HepG2 (cell line): ENCODE measurements around the gene AIF1. TPM values are rescaled to one million over a fixed set of nuclear protein-coding genes. Genes with fewer than 3 reads are reported as not detected.

Experiments used
- ATF7 ChIP-seq, 2 experiments: fragments of 450-650 bp in 1 of 2; sonication (generic) in 1 of 2; formaldehyde crosslinking in 1 of 2; IDR thresholded peaks; 2 replicates each; pipeline versions ENCODE4 v1.4.0 to v1.6.1; 2016 to 2020; ENCODE audit warnings: antibody characterized with exemption in 1 of 2, mild to moderate bottlenecking in 1 of 2, missing genetic modification reagents in 1 of 2
- CBX2 ChIP-seq, 2 experiments: fragments of 200-600 bp in 1 of 2; sonication (generic); formaldehyde crosslinking in 1 of 2; IDR thresholded peaks; 2 replicates each; pipeline versions ENCODE4 v1.7.0 to v1.8.1; 2018 to 2022; ENCODE audit warnings: low read depth in 2 of 2, low read length in 1 of 2, mild to moderate bottlenecking in 1 of 2, missing genetic modification reagents in 1 of 2
- HNRNPLL ChIP-seq: fragments of 200-400 bp; formaldehyde crosslinking; IDR thresholded peaks from 2 replicates; pipeline ENCODE4 v1.6.1; 2017; ENCODE audit warnings: mild to moderate bottlenecking, low read depth, low read length; ENCODE audit not compliant: poor library complexity, severe bottlenecking
- NCOA1 ChIP-seq: sonication (generic); formaldehyde crosslinking; IDR thresholded peaks from 2 replicates; pipeline ENCODE4 v1.9.0; 2021; ENCODE audit warnings: missing genetic modification reagents
- NFATC3 ChIP-seq: sonication (generic); formaldehyde crosslinking; IDR thresholded peaks from 2 replicates; pipeline ENCODE4 v1.5.1; 2020; ENCODE audit warnings: mild to moderate bottlenecking, missing genetic modification reagents
- SALL2 ChIP-seq: sonication (generic); formaldehyde crosslinking; IDR thresholded peaks from 2 replicates; pipeline ENCODE4 v1.8.1; 2023; ENCODE audit warnings: mild to moderate bottlenecking, missing genetic modification reagents, inconsistent platforms
- TAF15 ChIP-seq: fragments of 200-400 bp; formaldehyde crosslinking; IDR thresholded peaks from one replicate; pipeline ENCODE4 v1.6.1; 2018; ENCODE audit warnings: mild to moderate bottlenecking, low read depth, low read length; ENCODE audit not compliant: poor library complexity, severe bottlenecking
- ZBTB42 ChIP-seq: sonication (generic); formaldehyde crosslinking; IDR thresholded peaks from 2 replicates; pipeline ENCODE4 v1.5.0; 2020; ENCODE audit warnings: mild to moderate bottlenecking, missing genetic modification reagents
- ZFP62 ChIP-seq: sonication (generic); formaldehyde crosslinking; IDR thresholded peaks from 2 replicates; pipeline ENCODE4 v1.4.0; 2020; ENCODE audit warnings: missing genetic modification reagents
- ZNF781 ChIP-seq: sonication (generic); formaldehyde crosslinking; IDR thresholded peaks from 2 replicates; pipeline ENCODE4 v1.5.1; 2020; ENCODE audit warnings: borderline replicate concordance, mild to moderate bottlenecking, missing genetic modification reagents; ENCODE audit errors: not compliant biosample characterization
- ZNF878 ChIP-seq: sonication (generic); formaldehyde crosslinking; IDR thresholded peaks from 2 replicates; pipeline ENCODE4 v1.8.1; 2023; ENCODE audit warnings: mild to moderate bottlenecking, missing genetic modification reagents, moderate library complexity
- polyA plus RNA-seq, 8 experiments: library from polyadenylated mRNA; depleted of rRNA in 3 of 8; stranded (reverse) in 7 of 8; unstranded in 1 of 8; fragments of >200 nt; fragmentation: Illumina TruSeq in 4 of 8; extraction: Trizol in 4 of 8; gene quantifications; 2 replicates each; pipeline versions ENCODE4 v1.2.1 to v1.2.3, GENCODE V29; 2011 to 2016; ENCODE audit warnings: low read depth in 4 of 8, missing spikeins in 1 of 8, mixed read lengths in 1 of 8; ENCODE audit not compliant: insufficient read depth in 1 of 8
- total RNA-seq, 5 experiments: library from RNA; depleted of rRNA; stranded (reverse); fragments of >200 nt; fragmentation: Illumina TruSeq; extraction: Trizol; gene quantifications; 2 replicates each; pipeline ENCODE4 v1.2.3, GENCODE V29; 2016; ENCODE audit warnings: low read depth in 1 of 5
- TF ChIP-seq, protein P1 (sequence below): sonication (generic); formaldehyde crosslinking; IDR thresholded peaks from 2 replicates; pipeline ENCODE4 v1.4.0; 2020; ENCODE audit warnings: missing genetic modification reagents
- TF ChIP-seq, protein P2 (sequence below): sonication (generic); formaldehyde crosslinking; IDR thresholded peaks from 2 replicates; pipeline ENCODE4 v1.4.0; 2020; ENCODE audit warnings: missing genetic modification reagents, borderline replicate concordance
- TF ChIP-seq, protein P3 (sequence below): IDR thresholded peaks from 2 replicates; pipeline ENCODE4 v1.6.1; 2012; ENCODE audit warnings: low read length, improper control_type of control experiment
- TF ChIP-seq, protein P4 (sequence below): sonication (generic); formaldehyde crosslinking; IDR thresholded peaks from 2 replicates; pipeline ENCODE4 v1.8.0; 2022; ENCODE audit warnings: mild to moderate bottlenecking, missing genetic modification reagents
- TF ChIP-seq, protein P5 (sequence below): IDR thresholded peaks from 2 replicates; pipeline ENCODE4 v1.6.1; 2016; ENCODE audit warnings: mild to moderate bottlenecking

AIF1 gene
- total and polyA plus RNA-seq, 2 of the 13 experiments (the other 11 are each of a cell fraction or from before 2014, with no cell fraction given): 1.5 TPM; not detected in 1

DNA sequence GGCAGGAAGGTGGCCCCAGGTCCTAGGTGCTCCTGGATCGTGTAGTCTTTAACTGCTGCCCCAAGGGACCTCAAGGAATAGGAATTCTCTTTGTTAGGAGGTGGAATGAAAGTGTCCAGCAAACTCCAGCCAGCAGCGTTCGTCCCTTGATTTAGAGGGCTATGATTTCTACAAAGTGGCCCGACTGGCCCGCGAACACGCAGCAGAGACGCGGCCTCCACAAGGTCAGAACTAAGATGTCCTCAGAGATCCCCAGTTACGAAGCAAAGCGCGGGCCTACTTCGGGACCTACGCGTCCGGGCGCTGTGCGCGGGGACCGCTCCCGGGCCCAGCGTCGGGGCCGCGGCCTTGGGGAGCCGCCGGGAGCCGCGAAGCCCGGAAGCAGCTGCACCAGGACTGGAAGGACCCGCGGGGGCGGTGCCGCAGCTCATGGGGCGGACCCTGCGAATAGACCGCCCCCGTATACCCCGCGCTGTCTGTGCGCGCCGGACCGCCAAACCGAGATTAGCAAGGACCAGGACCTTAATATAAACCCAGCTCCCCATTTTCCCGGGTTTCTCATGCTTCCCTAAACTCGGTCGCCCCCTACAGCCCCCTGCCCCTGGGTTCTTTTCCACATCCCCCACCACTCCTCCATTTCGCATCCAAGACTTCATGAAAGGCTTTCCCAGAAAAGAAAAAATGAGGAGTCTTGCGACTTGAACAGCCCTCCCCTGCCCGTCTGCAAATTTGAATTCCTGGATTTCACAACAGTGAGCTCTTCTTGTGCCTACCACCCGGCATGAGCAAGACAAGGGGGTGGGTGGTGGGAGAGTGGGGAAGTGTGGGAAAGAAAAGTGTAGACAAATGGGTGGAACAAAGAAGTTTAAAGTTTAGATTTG lies 45.6 kb downstream of the AIF1 start, which contains the start of gene C6orf47 (continued):
- TF ChIP-seq, protein P1, sequence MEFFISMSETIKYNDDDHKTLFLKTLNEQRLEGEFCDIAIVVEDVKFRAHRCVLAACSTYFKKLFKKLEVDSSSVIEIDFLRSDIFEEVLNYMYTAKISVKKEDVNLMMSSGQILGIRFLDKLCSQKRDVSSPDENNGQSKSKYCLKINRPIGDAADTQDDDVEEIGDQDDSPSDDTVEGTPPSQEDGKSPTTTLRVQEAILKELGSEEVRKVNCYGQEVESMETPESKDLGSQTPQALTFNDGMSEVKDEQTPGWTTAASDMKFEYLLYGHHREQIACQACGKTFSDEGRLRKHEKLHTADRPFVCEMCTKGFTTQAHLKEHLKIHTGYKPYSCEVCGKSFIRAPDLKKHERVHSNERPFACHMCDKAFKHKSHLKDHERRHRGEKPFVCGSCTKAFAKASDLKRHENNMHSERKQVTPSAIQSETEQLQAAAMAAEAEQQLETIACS (CRISPR knock-in tag): peak; percentile 78
- TF ChIP-seq HNRNPLL (peak; percentile 88), ZBTB42 (CRISPR knock-in tag) (no peak; the same call in 1 of the 2 replicates), TAF15 (peak; percentile 95), ZFP62 (CRISPR knock-in tag) (peak; percentile 91; the same call in 1 of the 2 replicates), ATF7 (IDR thresholded peaks at IDR 0.05) (no peak), ATF7 (CRISPR knock-in tag; IDR thresholded peaks at IDR 0.05) (no peak), NFATC3 (CRISPR knock-in tag) (no peak), CBX2 (IDR thresholded peaks at IDR 0.05; ENCODE audit: low read depth, low read length) (no peak), CBX2 (CRISPR knock-in tag; IDR thresholded peaks at IDR 0.05; ENCODE audit: low read depth) (no peak), SALL2 (CRISPR knock-in tag) (peak; percentile 84), ZNF878 (peak; percentile 92), ZNF781 (CRISPR knock-in tag) (no peak), NCOA1 (CRISPR knock-in tag) (no peak)
- TF ChIP-seq, protein P2, sequence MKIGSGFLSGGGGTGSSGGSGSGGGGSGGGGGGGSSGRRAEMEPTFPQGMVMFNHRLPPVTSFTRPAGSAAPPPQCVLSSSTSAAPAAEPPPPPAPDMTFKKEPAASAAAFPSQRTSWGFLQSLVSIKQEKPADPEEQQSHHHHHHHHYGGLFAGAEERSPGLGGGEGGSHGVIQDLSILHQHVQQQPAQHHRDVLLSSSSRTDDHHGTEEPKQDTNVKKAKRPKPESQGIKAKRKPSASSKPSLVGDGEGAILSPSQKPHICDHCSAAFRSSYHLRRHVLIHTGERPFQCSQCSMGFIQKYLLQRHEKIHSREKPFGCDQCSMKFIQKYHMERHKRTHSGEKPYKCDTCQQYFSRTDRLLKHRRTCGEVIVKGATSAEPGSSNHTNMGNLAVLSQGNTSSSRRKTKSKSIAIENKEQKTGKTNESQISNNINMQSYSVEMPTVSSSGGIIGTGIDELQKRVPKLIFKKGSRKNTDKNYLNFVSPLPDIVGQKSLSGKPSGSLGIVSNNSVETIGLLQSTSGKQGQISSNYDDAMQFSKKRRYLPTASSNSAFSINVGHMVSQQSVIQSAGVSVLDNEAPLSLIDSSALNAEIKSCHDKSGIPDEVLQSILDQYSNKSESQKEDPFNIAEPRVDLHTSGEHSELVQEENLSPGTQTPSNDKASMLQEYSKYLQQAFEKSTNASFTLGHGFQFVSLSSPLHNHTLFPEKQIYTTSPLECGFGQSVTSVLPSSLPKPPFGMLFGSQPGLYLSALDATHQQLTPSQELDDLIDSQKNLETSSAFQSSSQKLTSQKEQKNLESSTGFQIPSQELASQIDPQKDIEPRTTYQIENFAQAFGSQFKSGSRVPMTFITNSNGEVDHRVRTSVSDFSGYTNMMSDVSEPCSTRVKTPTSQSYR: no peak
- TF ChIP-seq, protein P3, sequence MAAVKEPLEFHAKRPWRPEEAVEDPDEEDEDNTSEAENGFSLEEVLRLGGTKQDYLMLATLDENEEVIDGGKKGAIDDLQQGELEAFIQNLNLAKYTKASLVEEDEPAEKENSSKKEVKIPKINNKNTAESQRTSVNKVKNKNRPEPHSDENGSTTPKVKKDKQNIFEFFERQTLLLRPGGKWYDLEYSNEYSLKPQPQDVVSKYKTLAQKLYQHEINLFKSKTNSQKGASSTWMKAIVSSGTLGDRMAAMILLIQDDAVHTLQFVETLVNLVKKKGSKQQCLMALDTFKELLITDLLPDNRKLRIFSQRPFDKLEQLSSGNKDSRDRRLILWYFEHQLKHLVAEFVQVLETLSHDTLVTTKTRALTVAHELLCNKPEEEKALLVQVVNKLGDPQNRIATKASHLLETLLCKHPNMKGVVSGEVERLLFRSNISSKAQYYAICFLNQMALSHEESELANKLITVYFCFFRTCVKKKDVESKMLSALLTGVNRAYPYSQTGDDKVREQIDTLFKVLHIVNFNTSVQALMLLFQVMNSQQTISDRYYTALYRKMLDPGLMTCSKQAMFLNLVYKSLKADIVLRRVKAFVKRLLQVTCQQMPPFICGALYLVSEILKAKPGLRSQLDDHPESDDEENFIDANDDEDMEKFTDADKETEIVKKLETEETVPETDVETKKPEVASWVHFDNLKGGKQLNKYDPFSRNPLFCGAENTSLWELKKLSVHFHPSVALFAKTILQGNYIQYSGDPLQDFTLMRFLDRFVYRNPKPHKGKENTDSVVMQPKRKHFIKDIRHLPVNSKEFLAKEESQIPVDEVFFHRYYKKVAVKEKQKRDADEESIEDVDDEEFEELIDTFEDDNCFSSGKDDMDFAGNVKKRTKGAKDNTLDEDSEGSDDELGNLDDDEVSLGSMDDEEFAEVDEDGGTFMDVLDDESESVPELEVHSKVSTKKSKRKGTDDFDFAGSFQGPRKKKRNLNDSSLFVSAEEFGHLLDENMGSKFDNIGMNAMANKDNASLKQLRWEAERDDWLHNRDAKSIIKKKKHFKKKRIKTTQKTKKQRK: no peak
- TF ChIP-seq, protein P4, sequence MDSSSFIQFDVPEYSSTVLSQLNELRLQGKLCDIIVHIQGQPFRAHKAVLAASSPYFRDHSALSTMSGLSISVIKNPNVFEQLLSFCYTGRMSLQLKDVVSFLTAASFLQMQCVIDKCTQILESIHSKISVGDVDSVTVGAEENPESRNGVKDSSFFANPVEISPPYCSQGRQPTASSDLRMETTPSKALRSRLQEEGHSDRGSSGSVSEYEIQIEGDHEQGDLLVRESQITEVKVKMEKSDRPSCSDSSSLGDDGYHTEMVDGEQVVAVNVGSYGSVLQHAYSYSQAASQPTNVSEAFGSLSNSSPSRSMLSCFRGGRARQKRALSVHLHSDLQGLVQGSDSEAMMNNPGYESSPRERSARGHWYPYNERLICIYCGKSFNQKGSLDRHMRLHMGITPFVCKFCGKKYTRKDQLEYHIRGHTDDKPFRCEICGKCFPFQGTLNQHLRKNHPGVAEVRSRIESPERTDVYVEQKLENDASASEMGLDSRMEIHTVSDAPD: 0 out of 2 replicates have a peak, but pooled peaks have one; percentile 46
- TF ChIP-seq, protein P5, sequence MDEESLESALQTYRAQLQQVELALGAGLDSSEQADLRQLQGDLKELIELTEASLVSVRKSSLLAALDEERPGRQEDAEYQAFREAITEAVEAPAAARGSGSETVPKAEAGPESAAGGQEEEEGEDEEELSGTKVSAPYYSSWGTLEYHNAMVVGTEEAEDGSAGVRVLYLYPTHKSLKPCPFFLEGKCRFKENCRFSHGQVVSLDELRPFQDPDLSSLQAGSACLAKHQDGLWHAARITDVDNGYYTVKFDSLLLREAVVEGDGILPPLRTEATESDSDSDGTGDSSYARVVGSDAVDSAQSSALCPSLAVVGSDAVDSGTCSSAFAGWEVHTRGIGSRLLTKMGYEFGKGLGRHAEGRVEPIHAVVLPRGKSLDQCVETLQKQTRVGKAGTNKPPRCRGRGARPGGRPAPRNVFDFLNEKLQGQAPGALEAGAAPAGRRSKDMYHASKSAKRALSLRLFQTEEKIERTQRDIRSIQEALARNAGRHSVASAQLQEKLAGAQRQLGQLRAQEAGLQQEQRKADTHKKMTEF (CRISPR knock-in tag): peak; percentile 94
